GM23338 (cell line): ENCODE results near the gene GLIPR1. TPM values are rescaled to one million over a fixed set of nuclear protein-coding genes. Genes with fewer than 3 reads are reported as not detected.

Experiments used
- CREB1 ChIP-seq: fragments of 250-450 bp; sonication (Bioruptor Pico); IDR thresholded peaks from 2 replicates; pipeline ENCODE4 v1.5.0; 2020; ENCODE audit warnings: low read depth, mild to moderate bottlenecking, moderate library complexity
- ETS1 ChIP-seq: IDR thresholded peaks from 2 replicates; pipeline ENCODE4 v1.6.1; 2016; ENCODE audit warnings: antibody characterized with exemption
- EZH2 ChIP-seq: fragments of 200-600 bp; sonication (generic); IDR thresholded peaks from one replicate; pipeline ENCODE4 v1.8.0; 2017; ENCODE audit warnings: antibody characterized with exemption, mild to moderate bottlenecking, low read depth; ENCODE audit not compliant: unreplicated experiment
- EZH2phosphoT487 ChIP-seq: fragments of 200-600 bp; sonication (generic); IDR thresholded peaks from one replicate; pipeline ENCODE4 v1.8.1; 2018; ENCODE audit warnings: antibody characterized with exemption; ENCODE audit not compliant: unreplicated experiment
- JUNB ChIP-seq: IDR thresholded peaks from one replicate; pipeline ENCODE4 v1.6.1; 2016; ENCODE audit warnings: antibody characterized with exemption; ENCODE audit not compliant: unreplicated experiment
- NANOG ChIP-seq: IDR thresholded peaks from 2 replicates; pipeline ENCODE4 v1.6.1; 2016; ENCODE audit warnings: antibody characterized with exemption, borderline replicate concordance
- REST ChIP-seq: IDR thresholded peaks from one replicate; pipeline ENCODE4 v1.6.1; 2018; ENCODE audit warnings: antibody characterized with exemption; ENCODE audit not compliant: unreplicated experiment
- STAT1 ChIP-seq: IDR thresholded peaks from one replicate; pipeline ENCODE4 v1.6.1; 2016; ENCODE audit warnings: antibody characterized with exemption; ENCODE audit not compliant: unreplicated experiment
- ZNF331 ChIP-seq: fragments of 250-450 bp; sonication (Bioruptor Pico); IDR thresholded peaks from 2 replicates; pipeline ENCODE4 v1.5.0; 2020; ENCODE audit warnings: low read depth, mild to moderate bottlenecking, moderate library complexity
- polyA plus RNA-seq: library from polyadenylated mRNA; unstranded; fragments of >200 nt; fragmentation: Nextera tagmentation; extraction: Ambion mirVana; gene quantifications from 2 replicates; pipeline ENCODE4 v1.2.1, GENCODE V29; 2016
- total RNA-seq: library from RNA; depleted of rRNA; stranded (reverse); fragments of >200 nt; shearing (Covaris generic); gene quantifications from 2 replicates; pipeline ENCODE4 v1.2.3, GENCODE V29; 2014
- TF ChIP-seq, protein P1 (sequence below): fragments of 250-450 bp; sonication (Bioruptor Pico); IDR thresholded peaks from 2 replicates; pipeline ENCODE4 v1.5.0; 2020; ENCODE audit warnings: mild to moderate bottlenecking, moderate library complexity

The GLIPR1 gene
- total and polyA plus RNA-seq, 2 experiments from 2014 or later = 0.03 to 6.1 TPM

GRCh38 chr12:75478116-75478794 lies 2.3 kb upstream of the GLIPR1 start (continued):
- TF ChIP-seq, protein P1, sequence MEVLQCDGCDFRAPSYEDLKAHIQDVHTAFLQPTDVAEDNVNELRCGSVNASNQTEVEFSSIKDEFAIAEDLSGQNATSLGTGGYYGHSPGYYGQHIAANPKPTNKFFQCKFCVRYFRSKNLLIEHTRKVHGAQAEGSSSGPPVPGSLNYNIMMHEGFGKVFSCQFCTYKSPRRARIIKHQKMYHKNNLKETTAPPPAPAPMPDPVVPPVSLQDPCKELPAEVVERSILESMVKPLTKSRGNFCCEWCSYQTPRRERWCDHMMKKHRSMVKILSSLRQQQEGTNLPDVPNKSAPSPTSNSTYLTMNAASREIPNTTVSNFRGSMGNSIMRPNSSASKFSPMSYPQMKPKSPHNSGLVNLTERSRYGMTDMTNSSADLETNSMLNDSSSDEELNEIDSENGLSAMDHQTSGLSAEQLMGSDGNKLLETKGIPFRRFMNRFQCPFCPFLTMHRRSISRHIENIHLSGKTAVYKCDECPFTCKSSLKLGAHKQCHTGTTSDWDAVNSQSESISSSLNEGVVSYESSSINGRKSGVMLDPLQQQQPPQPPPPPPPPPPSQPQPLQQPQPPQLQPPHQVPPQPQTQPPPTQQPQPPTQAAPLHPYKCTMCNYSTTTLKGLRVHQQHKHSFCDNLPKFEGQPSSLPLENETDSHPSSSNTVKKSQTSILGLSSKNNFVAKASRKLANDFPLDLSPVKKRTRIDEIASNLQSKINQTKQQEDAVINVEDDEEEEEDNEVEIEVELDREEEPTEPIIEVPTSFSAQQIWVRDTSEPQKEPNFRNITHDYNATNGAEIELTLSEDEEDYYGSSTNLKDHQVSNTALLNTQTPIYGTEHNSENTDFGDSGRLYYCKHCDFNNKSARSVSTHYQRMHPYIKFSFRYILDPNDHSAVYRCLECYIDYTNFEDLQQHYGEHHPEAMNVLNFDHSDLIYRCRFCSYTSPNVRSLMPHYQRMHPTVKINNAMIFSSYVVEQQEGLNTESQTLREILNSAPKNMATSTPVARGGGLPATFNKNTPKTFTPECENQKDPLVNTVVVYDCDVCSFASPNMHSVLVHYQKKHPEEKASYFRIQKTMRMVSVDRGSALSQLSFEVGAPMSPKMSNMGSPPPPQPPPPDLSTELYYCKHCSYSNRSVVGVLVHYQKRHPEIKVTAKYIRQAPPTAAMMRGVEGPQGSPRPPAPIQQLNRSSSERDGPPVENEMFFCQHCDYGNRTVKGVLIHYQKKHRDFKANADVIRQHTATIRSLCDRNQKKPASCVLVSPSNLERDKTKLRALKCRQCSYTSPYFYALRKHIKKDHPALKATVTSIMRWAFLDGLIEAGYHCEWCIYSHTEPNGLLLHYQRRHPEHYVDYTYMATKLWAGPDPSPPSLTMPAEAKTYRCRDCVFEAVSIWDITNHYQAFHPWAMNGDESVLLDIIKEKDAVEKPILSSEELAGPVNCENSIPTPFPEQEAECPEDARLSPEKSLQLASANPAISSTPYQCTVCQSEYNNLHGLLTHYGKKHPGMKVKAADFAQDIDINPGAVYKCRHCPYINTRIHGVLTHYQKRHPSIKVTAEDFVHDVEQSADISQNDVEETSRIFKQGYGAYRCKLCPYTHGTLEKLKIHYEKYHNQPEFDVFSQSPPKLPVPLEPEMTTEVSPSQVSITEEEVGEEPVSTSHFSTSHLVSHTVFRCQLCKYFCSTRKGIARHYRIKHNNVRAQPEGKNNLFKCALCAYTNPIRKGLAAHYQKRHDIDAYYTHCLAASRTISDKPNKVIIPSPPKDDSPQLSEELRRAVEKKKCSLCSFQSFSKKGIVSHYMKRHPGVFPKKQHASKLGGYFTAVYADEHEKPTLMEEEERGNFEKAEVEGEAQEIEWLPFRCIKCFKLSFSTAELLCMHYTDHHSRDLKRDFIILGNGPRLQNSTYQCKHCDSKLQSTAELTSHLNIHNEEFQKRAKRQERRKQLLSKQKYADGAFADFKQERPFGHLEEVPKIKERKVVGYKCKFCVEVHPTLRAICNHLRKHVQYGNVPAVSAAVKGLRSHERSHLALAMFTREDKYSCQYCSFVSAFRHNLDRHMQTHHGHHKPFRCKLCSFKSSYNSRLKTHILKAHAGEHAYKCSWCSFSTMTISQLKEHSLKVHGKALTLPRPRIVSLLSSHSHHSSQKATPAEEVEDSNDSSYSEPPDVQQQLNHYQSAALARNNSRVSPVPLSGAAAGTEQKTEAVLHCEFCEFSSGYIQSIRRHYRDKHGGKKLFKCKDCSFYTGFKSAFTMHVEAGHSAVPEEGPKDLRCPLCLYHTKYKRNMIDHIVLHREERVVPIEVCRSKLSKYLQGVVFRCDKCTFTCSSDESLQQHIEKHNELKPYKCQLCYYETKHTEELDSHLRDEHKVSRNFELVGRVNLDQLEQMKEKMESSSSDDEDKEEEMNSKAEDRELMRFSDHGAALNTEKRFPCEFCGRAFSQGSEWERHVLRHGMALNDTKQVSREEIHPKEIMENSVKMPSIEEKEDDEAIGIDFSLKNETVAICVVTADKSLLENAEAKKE (CRISPR knock-in tag) = no peak
- TF ChIP-seq EZH2phosphoT487 (no peak), STAT1 (no peak), ETS1 (no peak), EZH2 (no peak), JUNB (no peak), REST (no peak), NANOG (no peak), CREB1 (CRISPR knock-in tag) (no peak), ZNF331 (CRISPR knock-in tag) (no peak)
